ENCODE data around the gene SMIM44. TPM values are rescaled to one million over a fixed set of nuclear protein-coding genes. Genes with fewer than 3 reads are reported as not detected.

The SMIM44 gene
- total RNA-seq, 1 donor from 2014 or later = not detected

GRCh38 chr19:3499738-3500428, 16.6 kb upstream of the SMIM44 start:
- peak; percentile 8 for ATAC-seq

DNA sequence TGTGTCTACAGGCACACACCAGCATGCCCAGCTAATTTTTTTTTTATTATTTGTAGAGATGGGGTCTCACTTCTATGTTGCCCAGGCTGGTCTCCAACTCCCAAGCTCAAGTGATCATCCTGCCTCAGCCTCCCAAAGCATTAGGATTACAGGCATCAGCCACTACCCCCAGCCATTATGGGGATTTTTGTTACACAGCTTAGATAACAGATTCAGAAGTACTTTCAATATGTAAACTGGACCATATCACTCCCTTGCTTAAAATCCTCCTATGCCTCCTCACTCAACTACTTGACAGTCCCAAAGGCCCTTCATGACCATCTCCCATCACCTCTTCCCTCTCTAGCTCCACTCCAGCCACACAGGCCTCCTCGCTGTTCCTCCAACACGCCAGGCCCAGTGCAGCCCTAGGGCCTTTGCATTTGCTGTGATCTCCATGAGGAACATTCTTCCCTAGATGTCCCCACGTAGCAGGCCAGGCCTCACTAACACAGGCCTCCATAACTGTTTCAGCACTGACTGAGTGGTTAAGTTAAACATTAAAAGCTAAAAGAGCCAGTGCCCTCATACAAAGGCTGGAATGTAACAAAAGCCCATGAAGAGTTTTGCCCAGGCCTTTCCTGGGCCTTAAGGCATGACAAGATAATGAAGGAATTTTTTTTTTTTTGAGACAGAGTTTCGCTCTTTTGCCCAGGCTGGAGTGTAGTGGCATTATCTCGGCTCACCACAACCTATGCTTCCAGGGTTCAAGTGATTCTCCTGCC, 14.7 kb upstream of the SMIM44 start:
- ATAC-seq = no peak

GRCh38 chr19:3496392-3497273, 13.4 kb upstream of the SMIM44 start:
- ATAC-seq = no peak

DNA sequence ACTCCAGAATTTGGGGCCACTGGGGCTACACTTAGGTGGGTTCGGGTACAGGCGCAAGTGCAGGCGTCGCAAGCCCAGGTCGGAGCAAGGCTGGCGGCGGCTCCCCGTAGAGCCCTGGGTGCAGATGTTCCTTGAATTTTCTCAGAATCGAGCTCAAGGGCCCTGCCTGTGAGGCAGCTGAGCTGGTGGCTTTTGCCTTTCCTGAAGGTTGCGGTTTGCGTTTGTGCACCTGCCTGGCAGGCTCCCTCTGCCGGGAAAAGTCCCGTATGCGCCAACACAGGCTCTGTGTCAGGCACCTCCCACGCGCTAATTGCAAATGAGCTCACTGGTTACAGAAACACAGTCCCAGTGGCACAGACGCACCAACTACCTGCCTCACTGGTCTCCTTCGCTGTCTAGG, 11.3 kb upstream of the SMIM44 start:
- peak; percentile 24 for ATAC-seq

GRCh38 chr19:3494051-3494450, 10.8 kb upstream of the SMIM44 start:
- peak; percentile 27 for ATAC-seq

GRCh38 chr19:3493651-3494050, 10.4 kb upstream of the SMIM44 start:
- no peak for ATAC-seq

- no peak for ATAC-seq
Measured at GRCh38 chr19:3492919-3493318, 9.7 kb upstream of the SMIM44 start.

DNA sequence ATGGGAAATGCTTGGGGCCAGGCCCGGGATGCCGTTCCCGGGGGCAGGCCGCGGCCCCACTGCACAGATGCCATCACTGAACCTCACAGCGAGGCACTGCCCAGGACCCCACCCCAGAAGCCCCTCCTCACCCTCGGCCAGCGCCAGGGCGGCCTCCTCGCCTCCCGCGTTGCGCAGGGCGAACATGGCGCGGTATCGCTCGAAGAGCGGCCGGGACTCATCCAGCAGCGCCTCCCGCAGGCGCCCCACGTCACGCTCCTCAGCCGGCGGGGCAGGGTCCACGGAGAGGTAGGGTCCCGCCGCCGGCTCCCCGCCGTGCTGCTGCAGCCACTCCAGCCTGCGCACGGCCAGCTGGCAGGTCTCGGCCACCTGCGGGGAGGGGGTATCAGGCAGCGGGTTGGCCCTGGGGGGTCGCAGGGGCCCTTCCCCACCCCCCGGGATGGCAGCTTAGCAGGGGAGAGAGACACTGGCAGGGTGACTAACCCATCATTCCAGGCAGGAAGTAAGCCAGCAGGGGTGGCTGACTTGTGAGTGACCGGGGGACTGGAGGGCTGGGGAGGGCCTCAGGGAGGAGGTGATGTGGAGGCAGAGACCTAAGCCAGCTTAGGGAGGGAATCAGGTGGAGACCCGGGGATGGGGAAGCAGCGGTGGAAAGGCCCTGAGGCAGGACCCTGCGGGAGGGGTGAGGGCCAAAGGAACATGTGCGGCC, 9.0 kb upstream of the SMIM44 start:
- no peak for ATAC-seq

GRCh38 chr19:3491396-3492119, 8.3 kb upstream of the SMIM44 start:
- peak; percentile 10 for ATAC-seq

- ATAC-seq = no peak
Measured at GRCh38 chr19:3482507-3483225, 575 bp downstream of the SMIM44 start.

- ATAC-seq = no peak
Measured at GRCh38 chr19:3481241-3482090, 1.8 kb downstream of the SMIM44 start.

- no peak for ATAC-seq
Measured at GRCh38 chr19:3480383-3481091, 2.7 kb downstream of the SMIM44 start, which contains the start of gene SMIM24. Gene SMIM24 (minus strand): TSS chr19:3480525. CDS start chr19:3480463, 62 bp downstream.

DNA sequence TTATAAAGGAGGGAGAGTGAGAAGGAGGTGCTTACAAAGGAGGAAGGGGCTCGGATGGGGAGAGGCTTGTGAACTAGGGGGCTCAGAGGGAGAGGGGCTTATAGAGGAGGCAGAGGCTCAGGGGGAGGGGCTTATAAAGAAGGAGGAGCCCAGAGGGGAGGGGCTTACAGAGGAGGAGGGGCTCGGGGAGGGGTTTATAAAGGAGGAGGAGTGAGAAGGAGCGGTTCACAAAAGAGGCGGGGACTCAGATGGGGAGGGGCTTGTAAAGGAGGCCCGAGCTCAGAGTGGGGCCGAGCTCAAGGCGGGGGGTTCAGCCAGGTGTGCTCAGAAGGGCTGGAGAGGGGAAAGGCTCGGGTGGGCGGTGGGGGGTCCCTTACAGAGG, 3.4 kb downstream of the SMIM44 start:
- ATAC-seq = no peak

- peak; percentile 28 for ATAC-seq
Measured at GRCh38 chr19:3479177-3479833, 3.9 kb downstream of the SMIM44 start.

GRCh38 chr19:3478409-3479176, 4.6 kb downstream of the SMIM44 start:
- no peak for ATAC-seq

DNA sequence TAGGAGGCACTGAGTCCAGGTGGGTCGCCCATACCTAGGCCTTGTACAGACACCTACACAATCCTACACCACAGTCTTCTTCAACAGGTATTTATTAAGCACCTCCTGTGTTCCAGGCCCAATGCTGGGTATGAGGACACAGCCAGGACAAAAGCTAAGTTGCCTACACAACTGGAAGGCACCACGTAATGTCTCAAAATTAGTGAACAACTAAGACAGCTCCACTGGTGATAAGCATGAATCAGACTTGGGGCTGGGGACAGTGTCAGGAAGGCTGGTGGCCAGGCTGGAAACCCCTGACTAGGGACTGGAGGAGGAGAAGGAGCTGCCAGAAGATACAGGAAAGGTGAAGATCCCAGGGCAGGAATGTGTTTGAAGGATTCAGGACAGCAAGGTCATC, 5.3 kb downstream of the SMIM44 start:
- no peak for ATAC-seq

DNA sequence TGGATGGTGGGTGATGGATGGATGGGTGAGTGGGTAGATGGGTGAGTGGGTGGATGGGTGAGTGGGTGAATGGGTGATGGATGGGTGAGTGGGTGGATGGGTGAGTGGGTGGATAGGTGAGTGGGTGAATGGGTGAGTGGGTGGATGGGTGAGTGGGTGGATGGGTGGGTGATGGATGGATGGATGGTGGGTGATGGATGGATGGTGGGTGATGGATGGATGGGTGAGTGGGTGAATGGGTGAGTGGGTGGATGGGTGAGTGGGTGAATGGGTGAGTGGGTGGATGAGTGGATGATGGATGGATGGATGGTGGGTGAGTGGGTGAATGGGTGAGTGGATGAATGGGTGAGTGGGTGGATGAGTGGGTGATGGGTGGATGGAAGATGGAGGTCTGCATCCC, 5.7 kb downstream of the SMIM44 start:
- no peak for ATAC-seq

DNA sequence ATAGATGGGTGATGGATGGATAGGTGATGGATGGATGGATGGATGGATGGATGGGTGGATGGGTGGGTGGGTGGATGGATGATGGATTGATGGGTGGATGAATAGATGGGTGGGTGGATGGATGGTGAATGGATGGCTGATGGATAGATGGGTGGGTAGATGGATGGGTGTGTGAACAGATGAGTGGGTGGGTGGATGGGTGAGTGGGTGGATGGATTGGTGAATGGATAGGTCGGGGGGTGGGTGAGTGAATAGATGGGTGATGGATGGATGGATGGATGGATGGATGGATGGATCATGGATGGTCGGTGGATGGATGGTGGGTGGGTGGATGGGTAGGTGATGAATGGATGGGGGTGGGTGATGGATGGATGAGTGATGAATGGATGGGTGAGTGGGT, 6.4 kb downstream of the SMIM44 start:
- ATAC-seq = no peak
